GM19239 (cell line): ENCODE results near the gene GPR55.

ENCODE experiments used
- DNase-seq: peaks from one replicate; pipeline ENCODE4 v3.0.0; 2011; ENCODE audit warnings: low spot score; ENCODE audit not compliant: insufficient read length
- FAIRE-seq: peaks from 2 replicates; lab custom pipeline; 2011; peaks lifted over from hg19 to GRCh38; lab: Jason Lieb, UNC

The GPR55 gene

DNA sequence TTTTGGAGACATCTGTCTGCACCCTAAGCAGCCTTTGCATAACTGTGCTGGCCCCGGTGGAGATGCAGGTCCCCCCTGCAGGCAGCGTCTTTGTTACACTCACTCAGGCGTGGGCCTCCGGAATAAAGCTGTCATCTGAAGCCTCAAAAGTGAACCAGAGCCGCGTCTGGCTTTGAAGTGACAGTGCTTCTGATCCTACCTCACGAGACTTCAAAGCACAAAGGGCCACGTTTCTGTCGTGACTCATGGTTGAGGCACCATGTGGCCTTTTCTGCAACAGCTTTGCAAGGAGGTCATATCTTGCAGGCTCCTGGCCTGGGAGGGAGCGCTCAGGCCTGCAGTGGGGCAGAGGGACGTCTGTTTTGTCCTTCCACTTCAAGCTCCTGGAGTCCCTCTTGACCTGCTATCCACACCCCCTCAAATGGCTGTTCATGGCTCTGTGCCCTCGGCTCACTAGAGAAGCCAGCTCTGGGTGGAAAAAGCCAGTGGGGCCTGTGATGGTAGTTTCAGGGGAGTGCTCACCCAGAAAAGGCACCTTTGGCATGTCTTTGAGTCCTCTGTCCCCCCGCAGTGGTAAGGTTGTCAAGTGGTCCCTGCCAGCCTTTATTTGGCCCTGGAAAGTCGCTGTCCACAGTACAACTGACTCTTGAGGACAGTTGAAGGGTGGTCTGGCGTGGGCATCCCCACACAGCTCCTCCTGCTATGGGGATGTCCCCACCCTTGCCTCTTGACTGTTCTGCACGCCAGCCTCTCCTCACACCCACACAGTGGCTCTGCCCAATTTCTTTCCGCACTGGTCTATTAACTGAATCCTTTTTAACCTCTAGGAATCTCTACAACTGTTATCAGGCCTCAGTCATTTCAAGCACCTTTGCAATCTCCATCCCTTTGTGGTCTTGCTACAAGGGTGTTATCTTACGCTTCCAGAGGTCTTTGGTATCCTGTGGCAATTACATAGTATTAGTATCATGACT, 19.3 kb downstream of the GPR55 start:
- DNase-seq (no peak), FAIRE-seq (no peak)

DNA sequence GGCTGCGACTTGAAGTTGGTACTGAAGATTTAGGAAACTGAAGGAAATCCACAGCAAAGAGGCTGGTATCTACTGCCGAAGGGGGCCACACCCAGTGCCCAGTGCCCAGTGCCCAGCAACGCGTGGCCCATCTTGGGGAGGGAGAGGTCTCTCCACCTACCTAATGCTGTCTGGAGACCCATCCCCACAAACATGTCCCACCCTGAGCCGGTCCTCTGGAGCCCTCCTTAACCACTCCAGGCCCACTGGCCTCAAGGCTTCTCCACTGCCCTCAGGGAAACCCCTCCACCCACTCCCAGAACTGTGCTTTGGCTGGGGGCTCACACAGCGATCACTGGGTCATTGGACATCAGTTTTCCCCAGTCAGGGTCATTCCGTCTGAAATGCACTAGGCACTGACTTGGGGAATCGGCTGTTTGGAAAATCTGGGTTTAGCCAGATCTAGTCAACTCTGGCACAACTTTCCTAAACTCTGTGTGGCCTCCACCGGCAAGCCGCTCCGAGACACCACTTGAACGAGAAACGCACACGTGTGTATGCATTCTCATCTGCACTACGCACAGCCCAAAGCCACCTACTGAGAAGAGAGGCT, 20.1 kb downstream of the GPR55 start:
- FAIRE-seq (no peak), DNase-seq (no peak)

DNA sequence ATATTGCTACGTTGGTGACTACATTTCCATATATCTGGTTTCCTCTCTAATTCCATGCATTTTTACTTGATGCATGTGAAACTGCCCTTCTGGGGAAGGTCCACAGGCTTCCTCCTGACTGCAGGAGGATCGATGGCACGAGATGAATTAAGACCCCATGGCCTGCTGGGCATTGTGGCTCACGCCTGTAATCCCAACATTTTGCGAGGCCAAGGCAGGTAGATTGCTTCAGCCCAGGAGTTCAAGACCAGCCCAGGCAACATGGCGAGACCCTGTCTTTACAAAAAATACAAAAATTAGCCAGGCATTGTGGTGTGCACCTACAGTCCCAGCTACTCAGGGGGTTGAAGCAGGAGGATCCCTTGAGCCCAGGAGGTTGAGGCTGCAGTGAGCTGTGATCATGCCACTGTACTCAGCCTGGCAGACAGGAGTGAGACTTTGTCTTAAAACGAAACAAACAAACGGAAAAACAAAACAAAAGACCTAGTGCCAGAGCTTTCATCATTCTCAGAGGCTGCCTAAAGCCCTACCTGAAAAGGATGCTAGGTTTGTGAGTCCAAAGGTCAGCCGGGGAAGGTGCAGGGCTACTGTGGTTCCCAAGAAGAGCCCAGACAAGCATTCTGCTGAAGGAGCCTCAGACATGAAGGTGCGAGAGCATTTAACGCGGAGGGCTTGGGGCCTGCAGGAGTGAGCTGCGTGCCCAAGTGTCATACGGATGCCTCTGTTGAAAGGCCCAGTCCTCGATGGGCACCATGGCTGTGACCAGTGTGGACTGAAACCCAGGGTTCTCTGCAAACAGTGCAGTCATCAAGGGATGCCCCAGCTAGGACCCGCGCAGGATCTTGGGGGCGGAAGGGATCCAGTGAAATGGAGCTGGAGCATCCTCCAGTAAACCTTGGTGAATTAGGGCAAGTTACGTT, 21.6 kb downstream of the GPR55 start:
- DNase-seq (no peak), FAIRE-seq (no peak)

DNA sequence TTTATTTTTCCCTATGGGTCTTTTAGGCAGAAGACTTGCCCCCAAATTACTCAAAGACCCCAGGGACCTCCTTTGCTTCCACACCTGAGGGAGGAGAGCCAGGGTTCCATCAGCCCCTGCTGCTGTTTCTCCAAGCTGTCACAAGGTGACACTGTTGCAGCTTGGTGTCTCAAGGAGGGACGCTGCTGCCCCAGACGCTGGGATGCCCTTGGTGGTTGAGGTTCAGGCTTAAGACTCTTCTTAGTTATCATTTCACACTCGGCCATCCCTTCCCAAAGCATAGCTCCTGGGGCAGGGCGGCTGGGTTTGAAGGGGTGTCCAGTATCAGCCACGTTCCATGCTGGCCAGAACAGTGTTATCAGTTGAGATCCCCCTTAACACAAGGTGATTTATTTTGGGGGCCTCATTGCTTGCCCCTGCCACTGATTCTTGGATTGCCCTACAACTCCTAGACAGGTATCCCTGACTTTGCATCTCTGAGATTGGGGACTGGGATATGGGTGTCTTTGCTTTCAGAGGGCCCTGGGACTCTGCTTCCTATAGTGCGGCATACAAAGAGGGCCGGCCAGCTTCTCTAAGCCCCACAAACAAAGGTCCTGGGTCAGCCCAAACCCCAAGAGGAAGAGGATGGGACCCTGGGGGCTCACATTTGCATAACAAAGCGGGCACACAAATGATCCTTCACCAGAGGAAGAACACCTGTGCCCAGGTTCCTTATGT, 22.7 kb downstream of the GPR55 start:
- FAIRE-seq (peak; percentile 97), DNase-seq (peak; percentile 67)

DNA sequence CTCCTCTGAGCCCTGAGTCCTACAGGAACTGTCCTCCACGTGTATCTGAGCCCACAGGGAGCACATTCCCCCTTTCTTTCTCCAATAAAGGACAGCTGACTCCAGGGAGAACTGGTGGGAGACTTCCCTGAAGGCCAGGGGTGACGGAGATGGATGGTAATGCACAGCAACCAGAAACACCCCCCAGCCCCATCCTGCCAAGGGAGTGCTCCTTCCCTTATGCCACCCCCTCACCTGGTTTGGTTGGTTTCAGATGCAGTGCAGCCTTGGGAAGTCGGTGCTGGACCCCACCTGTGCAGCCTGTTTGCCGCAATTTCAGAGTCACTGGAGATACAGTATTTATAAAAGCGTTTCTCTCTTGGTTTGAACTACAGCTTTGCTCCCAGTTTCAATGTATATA, 24.0 kb downstream of the GPR55 start:
- DNase-seq (no peak), FAIRE-seq (no peak)

DNA sequence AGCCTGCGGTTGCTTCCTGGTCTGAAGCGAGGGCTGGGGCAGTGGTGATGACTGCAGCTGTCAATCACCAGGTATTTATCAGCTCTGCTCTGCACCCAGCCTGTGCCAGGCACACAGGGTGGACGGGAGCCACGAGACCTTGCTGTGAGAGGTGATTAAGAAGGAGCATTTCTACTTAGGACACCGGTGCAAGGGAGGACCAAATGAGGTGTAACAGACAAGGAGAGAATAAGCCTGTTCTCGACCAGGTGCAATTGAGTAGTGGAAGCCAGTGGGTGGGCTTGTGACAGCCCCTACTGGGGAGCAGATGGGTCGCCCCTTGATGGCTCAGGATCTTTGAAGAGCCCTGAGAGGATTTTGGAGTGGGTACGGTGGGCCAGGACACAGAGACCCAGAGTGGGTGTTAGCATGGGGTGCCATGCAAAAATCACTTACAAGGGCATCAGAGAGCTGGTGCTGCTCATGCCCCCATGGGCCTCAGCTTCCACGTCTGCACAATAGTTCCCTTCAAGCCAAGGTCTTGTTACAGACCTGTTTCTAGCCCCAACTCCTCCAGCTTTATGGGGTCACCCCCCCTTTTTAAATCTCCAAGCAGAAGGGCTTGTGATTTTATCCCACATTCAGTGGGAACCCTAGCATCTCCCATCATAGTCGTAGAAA, 24.6 kb downstream of the GPR55 start:
- no peak for FAIRE-seq
- DNase-seq: no peak

DNA sequence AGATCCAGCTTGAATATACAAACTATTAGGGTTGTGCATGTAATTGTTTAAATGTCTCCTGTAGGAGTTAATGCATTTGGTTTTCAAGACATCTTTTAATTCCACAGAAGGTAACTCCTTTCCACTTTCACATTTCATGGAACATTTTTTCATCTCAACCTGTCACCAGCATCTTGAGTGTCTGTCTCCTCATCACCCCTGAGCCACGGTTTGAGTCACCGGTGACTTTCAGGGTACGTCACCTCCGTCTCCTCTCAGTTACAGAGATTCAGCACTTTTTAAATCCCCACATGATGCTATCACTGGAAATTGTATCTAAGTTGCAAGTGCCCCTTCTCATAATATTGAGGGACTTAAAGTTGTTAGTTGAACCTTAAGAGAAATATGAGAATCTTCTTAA, 25.3 kb downstream of the GPR55 start:
- no peak for DNase-seq
- FAIRE-seq: no peak

DNA sequence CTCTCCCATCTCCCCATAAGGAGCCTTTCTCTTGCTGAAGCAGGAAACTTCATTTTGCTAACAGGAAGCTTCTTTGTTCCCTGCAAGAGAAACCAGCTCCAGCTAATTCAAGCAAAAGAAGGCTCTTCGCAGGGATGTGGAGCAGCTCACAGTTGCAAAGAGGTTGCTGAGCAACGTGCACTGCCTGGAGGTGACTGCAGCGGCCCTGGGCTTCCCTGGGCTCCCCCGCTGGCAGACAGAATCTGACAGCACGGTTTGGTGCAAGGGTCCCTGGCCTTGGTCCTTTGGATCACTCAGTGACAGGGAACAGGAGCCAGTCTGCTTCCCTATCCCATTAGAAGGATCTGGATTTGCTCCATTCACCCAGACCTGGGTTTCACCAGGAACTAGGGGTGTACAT, 25.8 kb downstream of the GPR55 start:
- DNase-seq: no peak
- no peak for FAIRE-seq

DNA sequence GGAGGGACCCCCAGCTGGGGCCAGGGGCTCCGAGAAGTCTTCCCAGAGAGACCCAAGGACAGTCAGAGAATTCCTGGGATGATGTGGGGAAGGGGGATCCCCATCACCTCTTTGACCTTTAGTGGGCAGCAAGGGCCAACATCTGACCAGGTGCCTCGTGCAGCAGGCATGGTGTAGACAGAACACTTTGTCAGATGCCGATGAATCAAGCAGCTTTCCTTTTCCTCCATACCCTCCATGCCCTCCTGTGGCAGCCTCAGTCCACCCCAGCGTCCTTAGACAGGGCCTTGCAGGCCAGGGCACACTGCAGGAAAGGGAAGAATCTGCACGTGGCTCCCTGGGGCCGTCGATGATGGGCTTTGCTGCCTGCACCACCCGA, 26.3 kb downstream of the GPR55 start:
- FAIRE-seq: no peak
- no peak for DNase-seq

DNA sequence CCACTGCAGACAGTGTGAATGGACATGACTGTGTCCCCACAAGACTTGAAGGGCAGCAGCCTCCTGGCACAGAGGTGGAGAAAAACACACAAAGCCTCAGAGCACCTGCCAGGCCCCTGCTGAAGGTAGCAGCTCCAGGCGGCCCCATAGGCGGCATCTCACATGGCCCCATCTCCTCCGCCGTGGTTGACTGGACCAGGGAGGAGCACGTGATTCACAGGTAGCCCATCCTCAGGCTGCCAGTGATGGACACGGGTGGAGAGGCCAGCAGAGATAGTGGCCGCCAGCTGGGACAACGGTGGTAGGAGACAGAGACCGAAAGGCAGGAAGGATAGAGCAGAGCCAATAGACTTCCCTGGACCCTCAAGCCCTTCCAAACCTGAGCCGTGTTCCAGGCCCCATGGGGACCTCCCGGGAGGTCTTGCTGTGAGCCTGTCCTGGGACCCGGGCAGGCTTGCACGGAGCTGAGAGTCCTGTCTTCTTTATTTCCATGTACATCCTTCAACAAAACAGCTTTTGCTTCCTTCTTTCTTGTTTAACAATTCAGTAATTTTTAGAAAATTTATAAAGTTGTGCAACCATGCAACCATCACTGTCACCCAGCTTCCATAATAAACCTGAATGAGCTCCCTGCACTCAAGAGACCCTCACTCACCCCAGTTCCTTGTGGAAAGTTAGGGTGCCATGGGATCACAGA, 26.9 kb downstream of the GPR55 start:
- no peak for DNase-seq
- FAIRE-seq: no peak

DNA sequence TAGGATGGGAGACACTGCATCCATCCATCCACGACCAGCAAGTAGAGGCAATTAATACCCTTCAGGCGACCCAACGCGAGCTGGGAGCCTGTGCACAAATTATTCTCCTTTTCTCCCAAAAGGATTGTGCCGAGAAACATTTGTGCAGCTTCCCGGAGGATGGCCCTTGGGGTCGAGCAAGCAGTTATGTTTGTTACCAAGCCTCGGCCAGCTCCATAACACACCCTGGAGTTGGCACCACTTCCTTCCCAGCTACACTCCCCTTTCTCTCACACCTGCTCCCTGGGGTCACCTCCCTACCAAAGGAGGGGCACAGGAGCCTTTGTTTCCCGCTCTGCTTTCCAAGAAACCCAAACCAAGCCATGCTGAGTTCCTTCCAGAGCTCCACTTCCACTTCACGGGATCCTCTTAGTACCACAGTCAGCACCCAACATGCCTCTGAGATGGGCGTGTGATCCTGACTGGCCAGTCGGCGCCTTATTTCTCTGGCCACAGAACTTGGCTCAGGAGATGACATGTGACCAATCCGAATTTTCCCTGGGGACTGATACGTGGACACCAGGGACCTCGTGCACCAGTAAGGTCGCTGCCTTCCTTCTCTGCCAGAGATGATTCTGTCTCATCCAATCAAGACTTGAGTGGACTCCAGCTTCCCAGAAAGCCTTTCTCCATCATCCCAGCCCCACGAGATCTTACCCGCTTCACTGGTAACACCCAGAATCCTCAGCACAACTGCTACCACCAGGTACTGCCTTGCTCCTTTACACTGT, 28.5 kb downstream of the GPR55 start:
- FAIRE-seq (no peak), DNase-seq (no peak)

DNA sequence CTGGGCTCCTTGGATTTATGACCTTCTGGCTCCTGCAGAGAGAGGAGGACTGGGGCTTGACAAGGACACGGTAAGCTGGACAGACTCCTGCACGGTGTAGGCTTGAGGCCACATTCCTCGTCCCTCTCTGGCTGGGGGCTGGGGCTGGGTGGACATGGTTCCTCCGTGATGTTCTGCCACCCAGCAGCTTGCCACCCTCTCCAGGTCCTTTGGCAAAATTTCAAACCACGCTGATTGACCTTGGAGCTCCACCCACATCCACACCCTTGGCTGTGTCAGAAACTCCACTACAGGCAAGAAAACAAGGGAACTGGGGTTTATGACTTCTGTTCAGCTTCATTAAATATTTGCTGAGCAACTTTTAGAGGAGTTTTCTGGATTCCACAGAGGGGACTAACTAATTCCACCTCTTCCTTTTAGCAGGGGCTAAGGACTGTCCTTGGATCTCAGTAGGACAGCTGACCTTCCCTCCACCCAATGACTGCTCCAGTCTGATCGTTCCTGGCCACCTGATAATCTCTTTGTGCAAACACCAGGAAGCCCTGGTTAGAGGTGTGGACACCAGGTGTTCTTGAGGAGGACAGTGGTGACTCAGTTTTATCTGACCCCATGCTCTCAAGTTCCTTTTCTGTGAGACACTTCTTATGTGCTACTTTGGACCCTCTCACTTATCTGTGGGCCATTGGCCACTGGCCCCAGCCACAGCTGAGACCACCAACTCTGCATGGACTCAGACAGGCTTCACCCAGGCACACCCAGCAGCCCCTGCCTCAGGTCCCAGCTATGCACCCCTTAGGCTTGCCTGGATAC, 29.3 kb downstream of the GPR55 start:
- DNase-seq: no peak

DNA sequence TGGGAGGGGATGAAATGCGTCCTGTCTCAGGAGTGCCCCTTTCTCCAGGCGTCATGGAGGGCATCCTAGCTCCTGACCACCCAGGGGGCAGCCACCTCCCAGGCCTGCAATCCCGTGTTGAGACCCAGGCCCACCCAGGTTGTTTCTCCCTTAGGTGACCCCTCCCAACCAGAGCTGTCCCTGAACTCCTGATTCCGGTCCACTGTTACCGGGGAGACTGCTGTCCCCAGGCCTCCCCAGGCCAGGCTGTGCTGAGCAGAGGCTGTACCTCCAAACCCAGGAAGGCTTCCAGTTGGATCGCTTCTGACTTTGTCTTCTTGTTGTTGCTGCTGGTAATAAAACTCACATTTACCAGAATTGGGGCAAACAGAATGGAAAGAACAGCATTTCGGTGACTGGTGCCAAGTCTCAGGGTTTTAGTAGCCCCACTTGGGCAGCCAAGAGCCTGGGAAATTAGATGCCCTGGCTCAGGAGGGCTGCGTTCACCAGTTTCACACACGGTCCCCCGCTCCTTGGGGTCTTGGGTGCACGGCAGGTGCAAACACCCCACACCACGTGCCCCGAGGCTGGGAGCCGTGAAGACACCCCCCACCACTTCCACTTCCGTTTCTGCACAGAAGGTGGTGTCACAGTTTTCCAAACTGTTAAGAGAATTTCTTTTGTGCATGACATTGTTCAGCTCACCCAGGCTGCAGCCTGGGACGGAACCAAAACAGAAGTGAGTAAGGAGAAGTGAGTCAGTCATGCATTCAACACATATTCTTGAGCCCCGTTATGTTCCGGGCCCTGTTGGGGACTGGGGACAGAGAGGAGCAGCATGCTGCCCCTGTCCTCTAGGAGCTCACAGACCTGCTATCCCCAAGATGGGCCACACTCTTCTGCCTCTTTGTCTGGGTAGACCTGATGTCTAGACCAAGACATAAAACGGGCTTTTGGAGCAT, 30.9 kb downstream of the GPR55 start:
- peak; percentile 34 for DNase-seq
- peak; percentile 96 for FAIRE-seq

More for the DNA sequence above, 29.3 kb downstream of the GPR55 start:
- FAIRE-seq: no peak

DNA sequence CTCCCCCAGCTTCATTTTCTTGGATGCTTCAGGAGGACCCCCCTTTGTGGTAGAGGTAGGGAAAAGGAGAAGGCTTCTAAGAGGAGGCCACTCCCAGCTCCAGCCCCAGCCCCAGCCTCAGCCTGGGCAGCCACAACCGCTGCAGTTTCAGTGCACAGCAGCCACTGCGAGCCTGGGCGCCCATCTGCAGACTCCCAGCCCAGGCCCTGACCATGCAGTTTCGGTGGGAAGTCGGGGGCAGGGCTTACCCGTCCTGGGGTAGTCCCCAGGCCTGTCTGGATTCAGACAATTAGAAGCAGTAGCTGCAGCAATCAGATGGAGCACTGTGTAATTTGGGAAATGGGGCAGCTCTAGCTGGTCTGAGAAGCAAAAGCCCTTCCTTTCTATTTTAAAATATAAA, 31.7 kb downstream of the GPR55 start:
- FAIRE-seq (peak; percentile 98), DNase-seq (peak; percentile 40)

DNA sequence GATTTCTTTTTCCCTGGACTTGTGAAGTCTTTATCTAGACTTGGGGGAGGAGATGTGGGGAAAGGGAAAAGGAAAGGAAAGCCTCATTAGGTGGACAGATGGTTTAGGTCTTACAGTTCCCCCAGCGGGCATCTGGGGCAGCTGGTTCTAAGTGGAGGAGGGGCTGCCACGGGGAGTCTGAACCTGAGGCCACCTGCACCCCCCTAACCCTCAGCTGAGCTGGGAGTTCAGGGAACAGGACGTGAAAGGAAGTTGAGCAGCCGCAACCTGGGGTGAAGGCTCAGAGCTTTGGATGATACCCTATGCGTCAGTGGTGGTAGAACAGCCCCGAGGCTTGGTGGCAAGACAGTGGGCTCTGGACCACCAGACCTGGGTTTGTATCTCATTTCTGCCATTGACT, 33.5 kb downstream of the GPR55 start:
- FAIRE-seq (no peak), DNase-seq (no peak)

DNA sequence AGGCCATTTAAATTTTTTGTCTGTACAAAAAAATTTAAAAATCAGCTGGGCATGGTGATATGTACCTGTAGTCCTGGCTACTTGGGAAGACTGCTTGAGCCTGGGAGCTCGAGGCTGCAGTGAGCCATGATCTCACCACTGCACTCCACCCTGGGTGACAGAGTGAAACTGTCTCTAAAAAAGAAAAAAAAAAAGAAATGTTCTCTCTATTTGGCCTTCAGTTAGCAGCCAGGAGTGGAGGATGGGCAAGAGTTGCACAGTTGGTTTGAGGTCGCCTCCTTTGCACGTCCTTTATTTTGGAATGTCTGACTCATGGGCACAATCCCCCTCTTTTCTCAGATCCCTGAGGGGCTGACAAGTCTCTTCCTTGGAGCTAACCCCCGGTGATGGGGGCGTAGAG, 34.0 kb downstream of the GPR55 start:
- DNase-seq (no peak), FAIRE-seq (no peak)
